Immature natural killer cell (primary cell): ENCODE results near the gene TPCN1. TPM values are rescaled to one million over a fixed set of nuclear protein-coding genes. Genes with fewer than 3 reads are reported as not detected.

Experiments used
- DNase-seq, 3 donors: peaks; one replicate each; pipeline ENCODE4 v3.0.0; 2022; ENCODE audit warnings: mixed read lengths in 1 of 3
- H3K27ac Mint-ChIP-seq, 6 donors: one replicate each; pipeline ENCODE4 v1.8.0; 2020; ENCODE audit warnings: mixed read lengths in 6 of 6, mild to moderate bottlenecking in 5 of 6, inconsistent platforms in 4 of 6, moderate library complexity in 3 of 6
- H3K27me3 Mint-ChIP-seq, 3 donors: one replicate each; pipeline ENCODE4 v1.8.0; 2020 to 2021; ENCODE audit warnings: low read depth in 3 of 3, mild to moderate bottlenecking in 3 of 3, mixed read lengths in 3 of 3, moderate library complexity in 3 of 3, inconsistent platforms in 1 of 3
- H3K36me3 Mint-ChIP-seq, 3 donors: one replicate each; pipeline ENCODE4 v1.8.0; 2020; ENCODE audit warnings: mixed read lengths in 3 of 3, inconsistent platforms in 2 of 3, mild to moderate bottlenecking in 2 of 3
- H3K4me1 Mint-ChIP-seq, 2 donors: one replicate each; pipeline ENCODE4 v1.8.0; 2020; ENCODE audit warnings: inconsistent platforms in 2 of 2, mild to moderate bottlenecking in 2 of 2, mixed read lengths in 2 of 2, moderate library complexity in 1 of 2
- H3K4me3 Mint-ChIP-seq, 5 donors: one replicate each; pipeline ENCODE4 v1.8.0; 2020; ENCODE audit warnings: mild to moderate bottlenecking in 5 of 5, mixed read lengths in 5 of 5, inconsistent platforms in 3 of 5, moderate library complexity in 3 of 5
- H3K9me3 Mint-ChIP-seq, 6 donors: one replicate each; pipeline ENCODE4 v1.8.0; 2020; ENCODE audit warnings: mild to moderate bottlenecking in 6 of 6, mixed read lengths in 6 of 6, inconsistent platforms in 4 of 6, moderate library complexity in 3 of 6
- polyA plus RNA-seq, 3 donors: library from polyadenylated mRNA; unstranded; fragments of 300-500 nt; fragmentation: Illumina TruSeq; gene quantifications; one replicate each; pipeline ENCODE4 v1.2.3, GENCODE V29; 2021

TPCN1 gene
- polyA plus RNA-seq, 3 donors from 2014 or later, result 3.0 to 3.1 TPM; not detected in 1

DNA sequence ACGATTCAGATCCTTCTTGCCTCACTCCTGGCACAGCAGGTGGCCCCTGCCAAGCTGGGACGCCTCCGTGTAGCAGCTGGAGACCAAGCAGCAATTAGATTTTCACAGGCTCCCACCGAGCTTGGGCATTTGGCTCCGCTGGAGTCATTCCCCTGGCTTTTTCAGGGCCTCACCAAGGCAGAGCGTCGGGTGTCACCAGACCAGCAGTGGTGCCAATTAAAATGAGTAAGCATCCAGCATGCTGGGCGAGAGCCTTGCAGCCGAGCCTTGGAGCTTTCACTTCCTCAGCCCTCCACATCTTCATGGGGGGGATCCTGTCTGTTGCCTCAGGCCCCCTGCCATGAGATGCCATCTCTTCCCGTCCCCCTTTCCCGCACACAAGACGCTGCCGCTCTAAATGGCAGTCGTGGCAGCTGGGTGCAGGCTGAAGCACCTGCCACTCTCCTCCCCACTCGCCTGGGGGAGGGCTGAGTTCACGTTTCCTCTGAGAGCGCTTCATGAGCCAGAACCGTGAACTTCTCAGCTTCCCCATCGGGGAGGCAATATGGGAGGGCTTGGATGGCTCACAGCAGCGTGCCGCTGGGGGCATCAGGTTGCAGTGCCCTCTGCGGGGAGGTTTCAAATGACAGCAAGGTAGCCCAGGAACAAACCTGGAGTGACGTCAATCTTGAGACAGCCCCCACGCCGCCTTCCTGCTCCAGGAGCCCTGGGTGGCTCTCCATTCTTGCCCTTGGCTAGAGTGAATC lies 11.7 kb downstream of the TPCN1 start:
- Mint-ChIP-seq H3K36me3 (peaks cover 4 to 8% (median 6%) of the 10 kb centered on the region in 3 donors), H3K27me3 (peaks cover 0 to 6% (median 4%) of the 10 kb centered on the region in 3 donors), H3K4me3 (peak overlapping the region; percentile 79 to 90 (median 80)), H3K9me3 (no peaks in the 10 kb centered on the region), H3K4me1 (peaks cover 15 to 20% of the 10 kb centered on the region in 2 donors), H3K27ac (peak overlapping the region in 4 of 6 donors; percentile 51 to 84 (median 63))
- DNase-seq, result peak; percentile 43 to 52 (median 49)

DNA sequence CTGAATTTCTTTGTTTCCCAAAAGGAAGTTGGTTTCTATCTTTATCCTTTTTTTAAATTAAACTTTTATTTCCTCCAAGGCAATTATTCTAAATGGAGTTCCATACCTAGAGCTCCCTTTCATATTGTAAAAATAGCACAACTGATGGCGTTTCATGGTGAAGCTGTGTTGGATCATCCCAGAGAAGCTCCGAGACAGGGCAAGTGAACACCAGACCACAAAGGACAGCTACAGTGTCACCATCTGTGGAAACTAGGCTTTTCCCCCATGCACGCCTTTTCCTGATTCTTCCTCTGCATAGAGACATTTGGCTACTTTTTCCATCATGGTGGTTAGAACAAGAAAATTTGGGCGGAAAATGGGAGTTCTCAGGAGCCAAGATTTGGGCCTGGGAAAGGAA lies 12.7 kb downstream of the TPCN1 start:
- DNase-seq, result no peak
- H3K4me3 Mint-ChIP-seq, result no peak overlapping the region

DNA sequence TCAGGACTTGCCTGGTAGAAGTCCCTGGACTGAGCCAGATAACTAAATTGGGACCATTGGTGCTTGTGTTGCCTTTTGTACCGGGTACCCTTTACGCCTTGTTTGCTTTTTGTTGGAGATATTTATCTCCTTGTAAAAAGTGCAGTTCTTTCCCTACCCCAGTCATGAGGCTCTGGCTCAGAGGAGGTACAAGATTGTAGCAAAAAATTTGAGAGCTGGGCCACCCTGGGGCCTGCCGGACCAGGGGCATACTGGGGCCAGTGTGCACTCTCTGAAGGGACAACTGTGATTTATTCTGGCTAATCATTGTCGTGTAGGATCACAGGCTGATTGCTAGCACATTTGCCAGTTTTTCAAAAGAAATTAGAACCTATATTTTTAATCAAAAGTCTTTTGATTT lies 13.2 kb downstream of the TPCN1 start:
- H3K9me3 Mint-ChIP-seq, result no peaks in the 10 kb centered on the region
- H3K27me3 Mint-ChIP-seq, result peaks cover 0 to 6% (median 3%) of the 10 kb centered on the region in 3 donors
- no peak for DNase-seq
- peaks cover 15 to 20% of the 10 kb centered on the region in 2 donors for H3K4me1 Mint-ChIP-seq
- H3K36me3 Mint-ChIP-seq, result peaks cover 4 to 8% (median 6%) of the 10 kb centered on the region in 3 donors
- H3K27ac Mint-ChIP-seq, result no peak overlapping the region
- H3K4me3 Mint-ChIP-seq, result no peak overlapping the region

More for the DNA sequence above, 12.7 kb downstream of the TPCN1 start:
- Mint-ChIP-seq H3K27me3 (peaks cover 0 to 6% (median 4%) of the 10 kb centered on the region in 3 donors), H3K4me1 (peaks cover 15 to 20% of the 10 kb centered on the region in 2 donors), H3K9me3 (no peaks in the 10 kb centered on the region), H3K36me3 (peaks cover 4 to 8% (median 6%) of the 10 kb centered on the region in 3 donors), H3K27ac (peak overlapping the region in 1 of 6 donors; percentile 73)

DNA sequence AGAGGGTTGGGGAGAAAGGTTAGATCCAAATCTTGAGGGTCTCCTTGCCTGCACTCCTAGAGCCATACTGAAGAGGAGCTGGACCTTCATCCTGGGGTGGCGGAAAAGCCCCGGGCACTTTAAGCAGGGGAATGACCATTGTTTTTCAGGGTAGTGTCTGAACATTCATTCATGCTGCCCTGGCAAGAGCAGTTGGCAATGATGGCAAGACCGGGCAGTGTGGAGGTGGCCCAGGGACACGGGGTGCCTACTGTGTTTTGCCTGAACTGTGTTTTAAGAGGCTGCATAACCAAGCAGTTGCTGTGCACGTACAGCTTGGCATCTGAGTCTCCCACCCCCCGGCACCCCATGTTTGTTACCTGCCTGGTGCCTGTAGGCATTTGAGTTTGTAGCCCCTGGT lies 14.7 kb downstream of the TPCN1 start:
- H3K36me3 Mint-ChIP-seq, result no peaks in the 10 kb centered on the region
- peaks cover 0 to 6% (median 3%) of the 10 kb centered on the region in 3 donors for H3K27me3 Mint-ChIP-seq
- no peak for DNase-seq
- peaks cover 12% of the 10 kb centered on the region in 2 donors for H3K4me1 Mint-ChIP-seq
- H3K4me3 Mint-ChIP-seq, result no peak overlapping the region
- no peak overlapping the region for H3K27ac Mint-ChIP-seq
- H3K9me3 Mint-ChIP-seq, result no peaks in the 10 kb centered on the region

DNA sequence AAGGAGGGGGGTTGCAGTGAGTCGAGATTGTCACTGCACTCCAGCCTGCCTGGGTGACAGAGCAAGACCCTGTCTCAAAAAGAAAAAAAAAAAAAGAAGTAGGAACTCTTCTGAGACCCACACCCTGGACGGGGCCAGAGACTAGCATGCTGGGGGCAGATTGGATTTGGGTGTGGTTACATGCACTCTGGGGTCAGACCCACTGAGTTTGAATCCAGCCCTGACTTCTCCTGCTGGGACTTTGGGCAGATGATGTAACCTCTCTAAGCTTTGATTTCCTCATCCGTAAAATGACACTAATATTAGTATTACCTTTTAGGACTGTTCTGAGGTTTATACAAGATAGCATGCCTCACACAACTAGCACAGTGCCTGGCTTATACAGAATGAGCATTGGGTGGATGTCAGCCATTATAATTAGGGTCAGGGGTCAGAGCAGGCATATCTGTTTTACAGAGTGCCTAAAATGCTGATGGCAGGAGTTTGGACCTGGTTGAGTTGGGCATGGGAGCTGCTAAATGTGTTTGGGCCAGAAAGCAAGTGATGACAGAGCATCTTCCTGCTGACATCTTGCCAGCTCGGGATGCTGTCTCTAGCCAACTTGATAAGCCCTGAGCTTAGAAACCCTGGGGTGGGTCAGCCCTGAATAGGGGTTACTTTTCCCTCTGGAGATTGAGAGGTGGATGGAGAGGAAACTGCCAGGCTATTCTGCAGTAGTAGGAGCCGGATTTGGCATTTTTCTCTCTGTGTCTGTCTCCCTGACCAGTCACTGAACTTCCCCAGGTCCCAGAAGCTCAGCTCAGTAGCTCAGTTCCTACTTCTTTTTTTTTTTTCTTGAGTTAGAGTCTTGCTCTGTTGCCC lies 15.5 kb downstream of the TPCN1 start:
- Mint-ChIP-seq H3K36me3 (no peaks in the 10 kb centered on the region), H3K27me3 (peaks cover 0 to 6% (median 3%) of the 10 kb centered on the region in 3 donors), H3K9me3 (no peaks in the 10 kb centered on the region), H3K4me3 (no peak overlapping the region), H3K4me1 (peaks cover 12% of the 10 kb centered on the region in 2 donors), H3K27ac (peak overlapping the region in 1 of 6 donors; percentile 58)
- no peak for DNase-seq

DNA sequence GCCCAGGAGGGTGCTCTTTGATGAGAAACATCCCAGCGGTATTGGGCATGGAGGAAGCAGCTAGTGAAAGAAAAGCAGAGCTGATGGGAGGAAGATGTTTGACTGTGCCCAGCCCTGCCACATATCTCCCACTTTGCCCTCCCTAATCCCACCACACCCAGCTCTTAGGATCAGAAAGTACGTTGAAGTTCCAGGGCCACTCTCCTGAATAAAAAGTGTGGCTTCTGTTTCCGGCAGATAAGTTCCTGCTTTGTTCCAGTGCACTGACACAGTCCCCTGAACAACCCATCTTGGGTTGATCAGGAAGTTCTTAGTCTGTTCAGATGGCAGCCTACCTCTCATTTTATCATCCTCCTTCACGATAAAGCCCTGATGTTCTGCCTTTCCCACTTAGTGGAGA lies 16.5 kb downstream of the TPCN1 start:
- no peak overlapping the region for H3K4me3 Mint-ChIP-seq
- H3K4me1 Mint-ChIP-seq, result peaks cover 9 to 10% of the 10 kb centered on the region in 2 donors
- no peaks in the 10 kb centered on the region for H3K36me3 Mint-ChIP-seq
- peaks cover 0 to 3% (median 3%) of the 10 kb centered on the region in 3 donors for H3K27me3 Mint-ChIP-seq
- no peaks in the 10 kb centered on the region for H3K9me3 Mint-ChIP-seq
- H3K27ac Mint-ChIP-seq, result peak overlapping the region in 1 of 6 donors; percentile 24
- DNase-seq, result no peak

DNA sequence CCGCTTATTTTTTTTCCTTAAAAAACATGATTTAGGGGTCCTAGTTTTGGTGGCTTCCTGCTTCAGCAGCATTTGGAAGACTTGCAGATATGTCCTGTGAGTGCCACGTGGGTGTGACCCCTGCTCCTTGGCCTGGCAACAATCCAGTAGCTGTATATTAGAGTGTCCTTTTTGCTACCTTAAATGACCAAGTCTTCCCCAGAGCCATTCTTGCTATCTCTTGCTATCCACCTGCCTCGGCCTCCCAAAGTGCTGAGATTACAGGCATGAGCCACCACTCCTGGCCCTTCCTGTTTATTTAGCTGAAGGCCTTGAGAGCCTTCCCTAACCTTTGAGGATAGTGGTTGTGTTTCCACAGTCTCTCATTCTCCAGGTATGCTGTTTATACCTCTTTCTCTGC lies 17.0 kb downstream of the TPCN1 start:
- Mint-ChIP-seq H3K27me3 (peaks cover 0 to 3% (median 1%) of the 10 kb centered on the region in 3 donors), H3K4me1 (peaks cover 4% of the 10 kb centered on the region in 2 donors), H3K27ac (no peak overlapping the region), H3K36me3 (no peaks in the 10 kb centered on the region), H3K4me3 (no peak overlapping the region), H3K9me3 (no peaks in the 10 kb centered on the region)
- DNase-seq, result no peak

DNA sequence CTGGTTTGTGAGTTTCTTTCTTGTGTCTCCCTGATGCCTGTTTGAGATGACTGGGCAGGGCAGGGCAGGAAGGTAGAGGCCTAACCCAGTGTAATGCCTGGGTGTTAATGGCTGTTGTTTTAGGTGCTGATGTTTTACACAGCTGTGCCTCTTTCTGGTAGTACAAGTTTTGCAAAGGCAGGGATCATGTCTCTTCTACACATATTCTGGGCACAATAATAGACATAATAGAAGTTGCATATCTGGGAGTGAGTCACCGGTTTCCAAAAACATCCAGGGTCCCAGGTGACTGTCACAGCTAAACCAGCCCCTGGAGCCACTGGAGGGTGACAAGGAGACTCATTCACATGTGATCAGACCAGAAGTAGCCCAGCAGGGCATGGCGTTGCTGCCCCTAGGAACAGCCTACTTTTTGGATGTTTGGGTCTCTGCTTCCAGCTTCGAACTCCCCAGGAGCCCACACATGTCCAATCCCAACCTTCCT lies 18.1 kb downstream of the TPCN1 start:
- no peak overlapping the region for H3K4me3 Mint-ChIP-seq
- no peak overlapping the region for H3K27ac Mint-ChIP-seq
- no peaks in the 10 kb centered on the region for H3K9me3 Mint-ChIP-seq
- no peaks in the 10 kb centered on the region for H3K36me3 Mint-ChIP-seq
- DNase-seq, result no peak
- H3K4me1 Mint-ChIP-seq, result no peaks in the 10 kb centered on the region
- peaks cover 0 to 2% (median 1%) of the 10 kb centered on the region in 3 donors for H3K27me3 Mint-ChIP-seq

DNA sequence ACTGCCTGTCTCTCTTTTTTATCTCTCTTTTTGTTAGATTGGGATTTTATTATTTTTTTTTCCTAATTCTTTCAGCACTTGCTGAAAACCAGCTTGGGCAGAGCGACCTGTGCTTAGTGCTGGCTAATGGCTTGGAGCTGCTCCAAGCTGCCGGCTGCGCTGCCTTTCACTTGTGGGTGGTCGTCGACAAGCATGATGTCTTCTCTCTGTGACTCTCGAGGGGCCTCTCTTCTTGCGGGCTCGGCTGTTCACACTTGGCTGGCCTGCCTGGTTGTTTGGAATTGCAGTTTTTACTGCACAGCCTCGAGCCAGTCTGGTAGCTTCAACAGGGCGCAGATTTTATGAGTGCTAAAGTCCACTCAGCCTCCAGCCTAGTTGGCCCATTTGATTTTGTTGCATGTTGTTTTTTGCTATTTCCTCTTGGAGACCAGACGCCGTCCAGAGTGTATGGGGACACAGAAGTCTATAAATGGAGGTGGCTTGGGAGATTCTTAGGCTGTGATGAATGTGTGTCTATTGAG lies 18.6 kb downstream of the TPCN1 start:
- Mint-ChIP-seq H3K9me3 (no peaks in the 10 kb centered on the region), H3K36me3 (no peaks in the 10 kb centered on the region), H3K4me1 (no peaks in the 10 kb centered on the region), H3K27ac (no peak overlapping the region), H3K27me3 (peaks cover 1 to 3% (median 2%) of the 10 kb centered on the region in 3 donors), H3K4me3 (no peak overlapping the region)
- DNase-seq, result no peak

DNA sequence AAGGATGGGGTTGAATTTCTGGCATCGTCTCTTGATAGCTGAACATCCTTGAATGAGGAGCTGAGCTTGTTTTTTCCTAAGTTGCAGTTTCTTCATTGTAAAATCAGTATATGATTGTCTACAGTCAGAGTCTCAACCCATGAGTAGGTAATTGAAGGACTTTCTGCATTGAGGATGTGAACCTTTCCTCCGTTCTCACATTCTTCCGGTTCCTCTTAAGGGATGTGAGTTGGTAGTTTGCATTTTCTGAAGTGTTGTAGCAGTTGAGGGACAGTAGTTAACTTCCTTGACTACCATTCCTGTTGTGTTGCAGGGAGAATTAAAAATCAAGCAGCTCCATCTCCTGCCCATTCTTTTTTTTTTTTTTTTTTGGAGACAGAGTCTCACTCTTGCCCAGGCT lies 19.1 kb downstream of the TPCN1 start:
- no peak for DNase-seq
- Mint-ChIP-seq H3K36me3 (no peaks in the 10 kb centered on the region), H3K4me3 (no peak overlapping the region), H3K9me3 (no peaks in the 10 kb centered on the region), H3K4me1 (no peaks in the 10 kb centered on the region), H3K27me3 (peaks cover 1 to 3% (median 2%) of the 10 kb centered on the region in 3 donors), H3K27ac (no peak overlapping the region)

DNA sequence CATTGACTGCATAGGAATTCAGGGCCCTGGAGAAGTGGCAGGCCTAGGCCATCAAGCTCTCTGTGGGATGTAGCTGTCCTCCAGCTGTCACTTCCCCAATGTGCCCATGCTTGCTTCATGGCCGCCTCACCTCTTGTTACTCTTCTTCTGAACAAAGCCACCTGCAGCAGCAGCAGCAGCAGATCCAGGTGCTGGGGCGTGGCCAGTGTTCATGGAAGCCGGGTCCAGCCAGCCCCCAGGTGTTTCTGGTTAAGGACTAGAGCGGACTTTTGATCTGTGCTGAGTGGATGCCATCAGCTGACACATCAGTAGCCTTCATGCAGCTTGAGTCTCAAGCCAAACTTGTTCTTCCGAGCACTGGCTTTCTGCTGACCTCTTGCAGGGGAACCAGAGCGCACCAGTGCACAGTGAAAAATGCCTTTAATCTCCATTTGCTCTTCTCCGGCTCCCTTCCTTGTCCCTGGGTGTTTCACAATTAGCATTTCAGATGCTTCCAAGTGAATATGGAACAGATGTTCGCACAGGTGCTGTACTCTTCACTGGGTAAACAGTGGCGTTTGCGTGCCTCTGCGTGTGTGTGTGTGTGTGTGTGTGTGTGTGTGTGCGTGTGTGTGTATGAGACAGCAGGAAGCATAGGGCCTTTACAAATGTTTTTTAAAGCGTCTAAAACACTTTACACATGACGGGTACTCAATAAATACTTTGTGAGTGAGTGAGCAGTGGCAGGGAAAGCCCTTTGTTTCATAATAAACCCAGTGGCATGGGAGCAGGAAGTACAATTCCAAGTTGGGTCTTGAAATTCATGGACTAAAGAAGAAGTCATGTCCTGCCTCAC lies 20.1 kb downstream of the TPCN1 start:
- Mint-ChIP-seq H3K9me3 (no peaks in the 10 kb centered on the region), H3K4me3 (no peak overlapping the region), H3K27me3 (peaks cover 0 to 3% (median 1%) of the 10 kb centered on the region in 3 donors), H3K4me1 (no peaks in the 10 kb centered on the region), H3K27ac (no peak overlapping the region), H3K36me3 (no peaks in the 10 kb centered on the region)
- DNase-seq, result no peak

DNA sequence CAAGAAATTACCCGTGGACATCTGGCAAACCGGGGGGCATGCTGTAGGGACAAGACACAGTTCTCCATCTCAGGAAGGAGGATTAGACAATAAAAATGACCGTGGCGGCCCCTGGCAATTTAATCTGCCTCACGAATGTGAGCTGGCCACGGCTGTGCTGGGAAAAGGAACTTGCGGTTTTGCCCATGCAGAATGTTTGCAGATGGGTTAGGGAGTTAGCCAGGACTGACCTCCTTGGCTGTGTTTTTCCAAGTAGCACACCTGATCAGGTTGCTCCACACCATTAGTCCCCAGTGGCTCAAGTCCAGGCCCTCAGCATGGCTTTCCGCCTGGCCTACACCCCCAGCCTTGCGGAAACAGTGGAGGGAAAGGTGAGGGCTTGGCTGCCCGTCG lies 20.8 kb downstream of the TPCN1 start:
- H3K4me3 Mint-ChIP-seq, result no peak overlapping the region
- no peaks in the 10 kb centered on the region for H3K4me1 Mint-ChIP-seq
- H3K27ac Mint-ChIP-seq, result no peak overlapping the region
- H3K27me3 Mint-ChIP-seq, result peaks cover 0 to 3% (median 0%) of the 10 kb centered on the region in 3 donors
- no peak for DNase-seq
- no peaks in the 10 kb centered on the region for H3K36me3 Mint-ChIP-seq
- no peaks in the 10 kb centered on the region for H3K9me3 Mint-ChIP-seq

DNA sequence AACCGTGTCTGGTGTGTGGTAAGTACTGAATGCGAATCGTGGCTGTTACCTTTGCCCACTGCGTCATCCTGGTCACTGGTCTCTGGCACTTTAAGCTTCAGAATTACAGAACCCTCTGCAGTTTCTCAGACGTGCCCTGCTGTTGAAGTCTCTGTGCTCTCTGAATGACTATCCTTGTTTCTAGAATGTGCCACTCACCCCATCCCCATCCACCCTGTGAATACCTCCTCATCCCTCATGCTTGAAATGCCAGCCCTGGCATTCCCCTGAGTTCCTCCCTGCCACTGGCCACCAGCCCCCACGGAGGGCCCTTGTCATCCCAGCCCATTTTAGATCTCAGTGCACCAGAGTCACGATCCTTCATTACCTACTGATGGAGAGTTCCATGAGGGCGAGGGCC lies 21.3 kb downstream of the TPCN1 start:
- DNase-seq, result no peak
- Mint-ChIP-seq H3K4me1 (no peaks in the 10 kb centered on the region), H3K27ac (peak overlapping the region in 1 of 6 donors; percentile 25), H3K36me3 (no peaks in the 10 kb centered on the region), H3K4me3 (no peak overlapping the region), H3K27me3 (peaks cover 0 to 3% (median 0%) of the 10 kb centered on the region in 3 donors), H3K9me3 (no peaks in the 10 kb centered on the region)
